Neuronal stem cell (in vitro differentiated cells): ENCODE results near the gene LEMD3.

Source experiments
- DNase-seq: peaks from one replicate; pipeline ENCODE4 v3.0.0-alpha.2; 2013; ENCODE audit warnings: low spot score
- H2AFZ ChIP-seq: one replicate; pipeline ENCODE4 v1.6.1; 2013; ENCODE audit warnings: mild to moderate bottlenecking, low read length, inconsistent platforms
- H2AK5ac ChIP-seq: 2 replicates; pipeline ENCODE4 v1.6.1; 2013; ENCODE audit warnings: low read depth, mild to moderate bottlenecking, inconsistent platforms, low read length, moderate library complexity, mixed read lengths
- H2BK120ac ChIP-seq: 2 replicates; pipeline ENCODE4 v1.6.1; 2013; ENCODE audit warnings: low read depth, mild to moderate bottlenecking, inconsistent platforms, low read length, moderate library complexity, mixed read lengths
- H2BK12ac ChIP-seq: one replicate; pipeline ENCODE4 v1.6.1; 2013; ENCODE audit warnings: low read length, inconsistent platforms
- H2BK15ac ChIP-seq: 2 replicates; pipeline ENCODE4 v1.6.1; 2013; ENCODE audit warnings: mild to moderate bottlenecking, low read length, inconsistent platforms, mixed read lengths
- H2BK5ac ChIP-seq: one replicate; pipeline ENCODE4 v1.6.1; 2013; ENCODE audit warnings: inconsistent platforms, mild to moderate bottlenecking, low read length, moderate library complexity
- H3K14ac ChIP-seq: one replicate; pipeline ENCODE4 v1.6.1; 2013; ENCODE audit warnings: low read length, inconsistent platforms
- H3K18ac ChIP-seq: 2 replicates; pipeline ENCODE4 v1.6.1; 2013; ENCODE audit warnings: low read length, inconsistent platforms
- H3K23ac ChIP-seq: 2 replicates; pipeline ENCODE4 v1.6.1; 2013; ENCODE audit warnings: low read depth, mild to moderate bottlenecking, mixed read lengths, low read length, inconsistent platforms; ENCODE audit not compliant: poor library complexity
- H3K27ac ChIP-seq: replicated peaks from 3 replicates; pipeline ENCODE4 v1.5.1; 2013; ENCODE audit warnings: low read length, inconsistent platforms
- H3K27me3 ChIP-seq, 3 experiments: 2 replicates each; pipeline ENCODE4 v1.6.1; 2013; ENCODE audit warnings: low read length in 3 of 3, mild to moderate bottlenecking in 2 of 3, inconsistent platforms in 1 of 3, low read depth in 1 of 3, mixed read lengths in 1 of 3, moderate library complexity in 1 of 3; ENCODE audit not compliant: control insufficient read depth in 3 of 3, insufficient read depth in 3 of 3
- H3K36me3 ChIP-seq, 2 donors: replicated peaks in 1 of 2; 2 replicates each; pipeline ENCODE4 v1.6.1; 2013; ENCODE audit warnings: low read length in 2 of 2; ENCODE audit not compliant: control insufficient read depth in 2 of 2, insufficient read depth in 2 of 2
- H3K4ac ChIP-seq: 2 replicates; pipeline ENCODE4 v1.6.1; 2013; ENCODE audit warnings: inconsistent platforms, mild to moderate bottlenecking, low read length, moderate library complexity
- H3K4me1 ChIP-seq, 2 donors: 1 replicate in 1 of 2; 2 replicates in 1 of 2; pipeline ENCODE4 v1.6.1; 2013; ENCODE audit warnings: low read length in 2 of 2, low read depth in 1 of 2; ENCODE audit not compliant: control insufficient read depth in 2 of 2, insufficient read depth in 1 of 2
- H3K4me2 ChIP-seq: one replicate; pipeline ENCODE4 v1.6.1; 2013; ENCODE audit warnings: mild to moderate bottlenecking, low read length, inconsistent platforms; ENCODE audit not compliant: insufficient read depth, poor library complexity, severe bottlenecking
- H3K4me3 ChIP-seq, 2 donors: 2 replicates each; pipeline ENCODE4 v1.5.1; 2013; ENCODE audit warnings: low read length in 2 of 2, mild to moderate bottlenecking in 2 of 2, inconsistent platforms in 1 of 2, moderate library complexity in 1 of 2
- H3K79me1 ChIP-seq: one replicate; pipeline ENCODE4 v1.6.1; 2013; ENCODE audit warnings: low read depth, mild to moderate bottlenecking, inconsistent platforms, low read length, moderate library complexity
- H3K9ac ChIP-seq: one replicate; pipeline ENCODE4 v1.6.1; 2013; ENCODE audit warnings: mild to moderate bottlenecking, low read depth, low read length, inconsistent platforms; ENCODE audit not compliant: poor library complexity
- H3K9me3 ChIP-seq, 2 donors: replicated peaks in 1 of 2; 2 replicates each; pipeline versions ENCODE3 to v1.6.1; 2013; ENCODE audit warnings: low read length in 2 of 2, mild to moderate bottlenecking in 2 of 2, inconsistent platforms in 1 of 2, low read depth in 1 of 2, mixed read lengths in 1 of 2, moderate library complexity in 1 of 2; ENCODE audit not compliant: control insufficient read depth in 2 of 2, insufficient read depth in 1 of 2
- H4K8ac ChIP-seq: one replicate; pipeline ENCODE4 v1.6.1; 2013; ENCODE audit warnings: low read depth, mild to moderate bottlenecking, inconsistent platforms, low read length, moderate library complexity
- H4K91ac ChIP-seq: one replicate; pipeline ENCODE4 v1.6.1; 2013; ENCODE audit warnings: low read length, low read depth, mild to moderate bottlenecking, inconsistent platforms; ENCODE audit not compliant: poor library complexity
- WGBS, 2 donors: extraction: QIAGEN DNeasy Blood & Tissue Kit; methylation state at CpG; one replicate each; pipeline ENCODE4 v1.1.7; 2013; ENCODE audit warnings: missing lambda C conversion rate in 2 of 2, mixed read lengths in 1 of 2; ENCODE audit not compliant: insufficient read length in 2 of 2, insufficient replicate concordance in 1 of 2; ENCODE audit errors: extremely low coverage in 2 of 2; 5-methylcytosine and 5-hydroxymethylcytosine counted together

The LEMD3 gene

DNA sequence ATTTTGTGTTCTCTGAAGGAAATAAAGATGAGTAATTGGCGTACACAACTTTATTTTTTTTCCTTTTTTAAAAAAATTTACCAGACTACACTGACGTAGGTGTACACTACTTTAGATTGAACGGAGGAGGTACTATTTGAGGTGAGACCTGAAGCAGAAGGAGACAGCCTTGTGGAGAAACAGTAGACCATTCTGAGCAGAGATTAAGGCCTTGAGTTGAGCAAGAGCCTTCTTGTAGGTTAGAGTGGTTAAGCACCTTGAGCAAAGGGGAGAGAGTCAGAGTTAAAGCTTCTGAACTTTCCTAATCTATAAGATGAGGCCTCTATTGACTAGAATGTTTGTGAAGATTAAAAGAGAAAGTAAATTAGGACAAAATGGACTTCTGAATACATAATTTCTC lies 2.5 kb downstream of the LEMD3 start:
- WGBS, 2 donors = no CpG with 5 or more reads among the region's 3 CpGs
- Histone ChIP-seq H3K4ac (no peak overlapping the region), H4K8ac (no peak overlapping the region), H2AK5ac (no peak overlapping the region), H4K91ac (no peak overlapping the region), H3K4me1 (peaks cover 5 to 16% of the 10 kb centered on the region in 2 donors), H3K9ac (no peak overlapping the region), H3K27ac (no peak overlapping the region), H2BK15ac (no peak overlapping the region), H3K4me2 (no peak overlapping the region), H3K27me3 (peaks cover 0 to 8% (median 0%) of the 10 kb centered on the region in 3 experiments), H3K9me3 (no peaks in the 10 kb centered on the region), H2AFZ (no peak overlapping the region), H3K79me1 (no peaks in the 10 kb centered on the region), H2BK12ac (no peak overlapping the region), H3K4me3 (peak overlapping the region in 1 of 2 donors; percentile 83), H3K18ac (no peak overlapping the region), H3K14ac (no peak overlapping the region), H2BK120ac (no peak overlapping the region), H3K36me3 (peaks cover 0 to 60% of the 10 kb centered on the region in 2 donors), H2BK5ac (no peak overlapping the region), H3K23ac (no peak overlapping the region)
- no peak for DNase-seq

GRCh38 chr12:65175385-65175784 lies 6.0 kb downstream of the LEMD3 start:
- Histone ChIP-seq H4K91ac (no peak overlapping the region), H3K27ac (no peak overlapping the region), H3K79me1 (no peaks in the 10 kb centered on the region), H2BK15ac (no peak overlapping the region), H3K9ac (no peak overlapping the region), H2AFZ (no peak overlapping the region), H3K4me2 (no peak overlapping the region), H3K14ac (no peak overlapping the region), H3K23ac (no peak overlapping the region), H3K9me3 (no peaks in the 10 kb centered on the region), H2BK12ac (no peak overlapping the region), H3K18ac (no peak overlapping the region), H3K27me3 (peaks cover 0 to 6% (median 0%) of the 10 kb centered on the region in 3 experiments), H2BK5ac (no peak overlapping the region), H2AK5ac (no peak overlapping the region), H3K4me1 (peaks cover 2 to 16% of the 10 kb centered on the region in 2 donors), H4K8ac (no peak overlapping the region), H3K36me3 (peaks cover 0 to 91% of the 10 kb centered on the region in 2 donors), H2BK120ac (no peak overlapping the region), H3K4me3 (no peak overlapping the region), H3K4ac (no peak overlapping the region)
- DNase-seq = no peak

DNA sequence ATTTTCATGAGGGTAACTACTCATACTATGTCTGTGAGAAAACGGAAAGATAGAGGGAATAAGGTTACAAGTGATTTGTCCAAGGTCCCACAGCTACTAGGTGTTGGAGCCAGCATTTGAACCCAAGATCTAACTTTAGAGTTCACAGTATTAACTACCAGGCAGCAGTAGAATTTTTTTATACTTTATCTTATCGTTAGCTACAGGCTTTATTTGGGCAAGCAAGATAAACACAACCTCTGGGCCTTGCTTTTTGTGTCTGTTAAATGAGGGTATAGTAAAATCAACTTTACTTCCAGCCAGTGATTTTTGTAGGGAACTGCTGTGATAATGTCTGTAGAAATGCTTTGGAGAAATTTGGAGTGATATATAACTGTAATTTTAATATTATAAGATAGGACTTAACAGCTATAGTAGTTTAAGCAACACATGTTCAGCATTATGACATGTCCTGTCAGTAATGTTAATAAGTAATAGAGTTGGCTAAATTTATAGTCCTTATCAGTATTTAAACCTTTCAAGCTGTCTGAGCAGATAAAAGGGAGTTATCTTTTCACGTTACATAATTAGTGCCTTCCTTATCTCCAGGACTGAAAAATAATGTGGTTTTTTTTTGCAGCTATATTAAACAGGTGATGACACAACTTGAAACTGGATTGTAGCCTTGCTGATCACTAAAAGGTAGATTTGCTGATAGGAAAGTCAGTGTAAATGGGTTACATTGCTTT lies 12.8 kb downstream of the LEMD3 start:
- no peak overlapping the region for H3K14ac ChIP-seq
- no peak overlapping the region for H3K18ac ChIP-seq
- WGBS, 2 donors = no CpG with 5 or more reads among the region's 3 CpGs
- no peak overlapping the region for H2AK5ac ChIP-seq
- peaks cover 0 to 53% of the 10 kb centered on the region in 2 donors for H3K36me3 ChIP-seq
- H4K8ac ChIP-seq = no peak overlapping the region
- no peak overlapping the region for H2BK12ac ChIP-seq
- H2BK15ac ChIP-seq = no peak overlapping the region
- no peak overlapping the region for H2BK5ac ChIP-seq
- no peak overlapping the region for H3K4ac ChIP-seq
- DNase-seq = no peak
- H3K27ac ChIP-seq = no peak overlapping the region
- H4K91ac ChIP-seq = no peak overlapping the region
- no peak overlapping the region for H3K23ac ChIP-seq
- no peaks in the 10 kb centered on the region for H3K4me1 ChIP-seq
- no peak overlapping the region for H2AFZ ChIP-seq
- no peaks in the 10 kb centered on the region for H3K27me3 ChIP-seq
- H3K4me2 ChIP-seq = no peak overlapping the region
- H3K4me3 ChIP-seq = no peak overlapping the region
- no peak overlapping the region for H3K9ac ChIP-seq
- no peaks in the 10 kb centered on the region for H3K9me3 ChIP-seq
- no peaks in the 10 kb centered on the region for H3K79me1 ChIP-seq
- H2BK120ac ChIP-seq = no peak overlapping the region

DNA sequence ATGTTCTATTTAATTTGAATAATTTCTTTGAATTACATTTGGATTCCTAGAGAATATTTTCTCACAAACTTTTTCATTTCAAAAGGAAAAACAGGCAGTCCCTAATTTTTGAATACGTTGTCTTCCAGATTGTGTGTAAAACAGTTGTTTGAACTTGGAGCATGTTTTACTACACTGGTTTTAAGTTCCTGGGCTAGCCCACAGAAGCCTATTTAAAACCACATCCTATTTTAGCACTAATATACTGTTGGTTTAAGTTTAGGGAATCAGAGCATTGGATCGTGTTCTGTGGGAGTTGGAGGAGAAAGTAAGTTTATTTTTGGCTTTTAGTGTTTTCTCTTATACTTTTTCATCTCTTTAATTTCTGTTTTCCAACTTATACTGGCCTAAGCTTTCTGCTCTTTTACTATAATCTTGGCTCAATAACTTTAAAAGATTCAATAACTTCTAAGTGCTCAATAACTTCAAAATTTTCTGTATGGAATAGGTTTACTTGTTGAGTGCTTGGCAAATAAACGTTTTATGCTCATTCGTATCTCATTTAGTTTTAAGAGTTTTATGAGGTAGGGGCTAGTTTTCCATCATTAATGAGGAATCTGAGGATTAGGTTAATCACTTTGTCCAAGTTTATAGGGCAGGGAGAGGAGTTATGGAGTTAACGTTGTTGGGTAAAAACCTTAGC lies 14.9 kb downstream of the LEMD3 start:
- H4K8ac ChIP-seq = no peak overlapping the region
- H3K4me3 ChIP-seq = no peak overlapping the region
- H3K27ac ChIP-seq = no peak overlapping the region
- H2BK5ac ChIP-seq = no peak overlapping the region
- no peak overlapping the region for H2BK15ac ChIP-seq
- DNase-seq = no peak
- H3K18ac ChIP-seq = no peak overlapping the region
- H3K4me1 ChIP-seq = no peaks in the 10 kb centered on the region
- no CpG with 5 or more reads among the region's 5 CpGs for WGBS, 2 donors
- no peak overlapping the region for H3K4me2 ChIP-seq
- no peaks in the 10 kb centered on the region for H3K9me3 ChIP-seq
- H3K4ac ChIP-seq = no peak overlapping the region
- H2AK5ac ChIP-seq = no peak overlapping the region
- H3K79me1 ChIP-seq = no peaks in the 10 kb centered on the region
- no peak overlapping the region for H3K23ac ChIP-seq
- H3K27me3 ChIP-seq = no peaks in the 10 kb centered on the region
- no peak overlapping the region for H2BK12ac ChIP-seq
- no peak overlapping the region for H3K9ac ChIP-seq
- no peak overlapping the region for H2BK120ac ChIP-seq
- H4K91ac ChIP-seq = no peak overlapping the region
- no peak overlapping the region for H2AFZ ChIP-seq
- no peak overlapping the region for H3K14ac ChIP-seq
- peaks cover 0 to 34% of the 10 kb centered on the region in 2 donors for H3K36me3 ChIP-seq
